ENCODE measurements around the gene IRS1. TPM values are rescaled to one million over a fixed set of nuclear protein-coding genes. Genes with fewer than 3 reads are reported as not detected.
A peak's percentile ranks its signal among the peaks of the same experiment; 100 is the strongest.

Gene IRS1
- total RNA-seq, 1 experiment from 2014 or later, result 5.1 TPM

DNA sequence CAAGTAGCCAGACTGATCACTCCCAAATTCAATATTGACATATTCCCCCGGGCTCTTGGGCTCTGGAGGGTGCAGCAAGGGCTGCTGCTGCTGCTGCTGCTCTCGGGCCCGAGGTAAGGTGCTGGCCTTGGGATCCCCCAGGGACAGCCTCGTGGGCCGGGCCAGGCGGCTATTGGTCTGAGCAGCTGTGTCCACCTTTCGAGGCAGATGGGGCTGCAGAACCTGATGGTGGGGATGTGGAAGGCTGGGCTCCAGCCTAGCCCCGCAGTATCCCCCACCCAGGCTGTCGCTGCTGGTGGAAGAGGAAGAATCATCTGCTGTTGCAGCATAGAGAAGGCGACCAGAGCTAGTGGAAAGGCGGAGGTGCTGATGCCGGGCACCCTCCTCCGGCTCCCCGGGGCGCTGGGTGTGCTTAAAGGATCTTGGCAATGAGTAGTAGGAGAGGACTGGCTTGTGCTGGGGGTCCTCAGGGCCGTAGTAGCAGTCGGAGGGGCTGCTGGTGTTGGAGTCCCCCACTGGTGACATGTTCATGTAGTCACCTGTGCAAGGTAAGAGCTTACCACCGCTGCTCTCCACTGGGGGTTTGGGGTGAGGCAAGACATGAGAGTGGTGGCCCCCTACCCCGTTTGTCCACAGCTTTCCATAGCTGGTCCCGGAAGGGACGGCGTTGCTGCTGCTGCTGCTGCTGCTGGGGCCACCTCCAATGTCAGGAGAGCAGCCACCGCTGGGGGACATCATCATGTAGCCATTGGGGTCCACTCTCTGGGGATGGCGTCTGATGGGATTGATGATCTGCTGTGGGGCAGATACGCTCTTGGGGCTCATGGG is 3.4 kb downstream of the IRS1 start:
- peak; percentile 42 for DNase-seq

GRCh38 chr2:226795281-226796011 is 4.2 kb downstream of the IRS1 start:
- H3K36me3 ChIP-seq, result peaks cover 58% of the 10 kb centered on the region
- no peaks in the 10 kb centered on the region for H3K9me3 ChIP-seq
- H3K27me3 ChIP-seq, result no peaks in the 10 kb centered on the region
- H3K4me3 ChIP-seq, result peak overlapping the region; percentile 83
- peak; percentile 43 for DNase-seq

More for the DNA sequence above, 3.4 kb downstream of the IRS1 start:
- Histone ChIP-seq H3K4me3 (peak overlapping the region; percentile 83), H3K27me3 (no peaks in the 10 kb centered on the region), H3K36me3 (peaks cover 50% of the 10 kb centered on the region), H3K9me3 (no peaks in the 10 kb centered on the region)

- Histone ChIP-seq H3K27me3 (no peaks in the 10 kb centered on the region), H3K4me3 (peak overlapping the region; percentile 83), H3K9me3 (no peaks in the 10 kb centered on the region), H3K36me3 (peaks cover 62% of the 10 kb centered on the region)
- peak; percentile 36 for DNase-seq
Observed at GRCh38 chr2:226794751-226795171, 4.9 kb downstream of the IRS1 start.

- Histone ChIP-seq H3K36me3 (peaks cover 64% of the 10 kb centered on the region), H3K27me3 (no peaks in the 10 kb centered on the region), H3K4me3 (peak overlapping the region; percentile 83), H3K9me3 (no peaks in the 10 kb centered on the region)
- DNase-seq, result no peak
Observed at GRCh38 chr2:226794196-226794661, 5.4 kb downstream of the IRS1 start.

DNA sequence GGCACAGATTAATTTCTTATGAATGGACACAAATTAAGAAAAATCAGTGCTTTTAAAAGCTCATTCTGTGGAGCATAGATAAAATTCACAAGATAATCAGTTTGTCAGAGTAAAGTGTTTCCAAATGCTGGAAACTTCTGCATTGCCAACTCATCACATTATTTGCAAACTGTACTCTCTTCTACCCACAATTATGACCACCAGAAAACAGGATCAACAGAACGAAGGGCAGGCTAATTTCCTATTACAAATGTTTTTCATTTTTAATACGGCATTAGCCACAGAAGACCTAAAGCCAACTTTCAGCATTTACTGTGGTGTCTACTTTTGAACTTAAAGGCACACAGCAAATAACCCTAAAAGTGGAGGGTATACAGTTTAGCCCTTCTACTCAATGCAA is 6.0 kb downstream of the IRS1 start:
- H3K27me3 ChIP-seq, result no peaks in the 10 kb centered on the region
- no peaks in the 10 kb centered on the region for H3K9me3 ChIP-seq
- H3K4me3 ChIP-seq, result peak overlapping the region; percentile 83
- peaks cover 69% of the 10 kb centered on the region for H3K36me3 ChIP-seq
- DNase-seq, result no peak

DNA sequence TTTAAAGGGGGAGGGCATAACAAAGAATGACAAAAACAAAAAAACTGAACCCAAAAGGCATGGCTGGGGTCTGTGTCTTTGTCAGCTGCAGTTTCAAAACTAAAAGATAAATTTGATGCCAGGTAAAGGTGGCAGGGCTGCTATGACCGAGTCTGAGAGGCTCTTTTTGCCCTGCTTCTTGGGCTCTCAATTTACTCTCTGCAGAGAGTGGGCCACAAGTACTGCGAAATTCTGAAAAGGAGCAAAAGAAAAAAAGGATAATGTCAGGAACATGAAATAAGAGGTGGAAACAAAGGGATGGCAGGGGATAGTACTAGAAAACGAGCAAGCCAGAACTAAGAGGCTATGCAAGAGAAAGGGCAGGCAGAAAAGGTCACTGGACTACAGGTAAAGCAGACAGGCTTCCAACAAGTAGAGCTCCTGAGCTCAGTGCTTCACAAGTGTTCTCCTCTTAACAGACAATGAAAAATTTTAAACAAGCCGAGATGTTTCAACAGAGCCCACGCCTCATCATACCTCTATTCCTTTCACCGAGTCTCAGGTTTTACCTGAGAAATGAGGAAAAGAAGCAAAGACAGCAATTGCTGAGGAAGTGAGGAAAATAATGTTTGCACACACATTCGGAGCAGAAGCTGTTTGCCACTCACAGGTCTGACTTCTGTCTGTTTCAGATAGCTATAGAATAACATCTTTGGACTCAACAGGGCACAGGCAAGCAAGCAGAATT is 7.3 kb downstream of the IRS1 start:
- H3K4me3 ChIP-seq, result peak overlapping the region; percentile 83
- peaks cover 71% of the 10 kb centered on the region for H3K36me3 ChIP-seq
- DNase-seq, result no peak
- H3K9me3 ChIP-seq, result no peaks in the 10 kb centered on the region
- H3K27me3 ChIP-seq, result no peaks in the 10 kb centered on the region

- Histone ChIP-seq H3K4me3 (peak overlapping the region; percentile 83), H3K9me3 (no peaks in the 10 kb centered on the region), H3K27me3 (no peaks in the 10 kb centered on the region), H3K36me3 (peaks cover 67% of the 10 kb centered on the region)
- peak; percentile 94 for DNase-seq
Observed at GRCh38 chr2:226791487-226792081, 8.0 kb downstream of the IRS1 start.

DNA sequence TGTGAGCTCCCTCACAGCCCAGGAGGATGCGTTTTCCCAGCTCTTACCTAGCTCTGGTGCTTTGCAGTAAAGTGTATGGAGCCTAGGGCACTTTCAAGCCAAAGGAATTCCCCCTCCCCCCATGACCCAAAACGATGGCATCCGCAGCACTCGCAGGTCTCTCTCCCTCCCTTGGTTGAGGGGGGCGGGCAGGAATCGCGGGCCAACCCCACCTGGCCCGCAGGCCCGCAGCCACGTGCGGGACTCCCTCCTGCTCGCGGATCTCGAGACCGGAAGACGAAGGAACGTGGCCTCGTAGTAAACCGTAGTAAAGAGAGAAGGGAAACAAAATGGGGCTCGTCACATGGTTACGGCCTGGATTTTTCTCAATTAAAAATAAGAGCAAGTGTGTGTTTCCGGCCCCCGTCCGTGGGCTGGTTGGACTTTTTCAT is 8.5 kb downstream of the IRS1 start:
- DNase-seq, result no peak
- Histone ChIP-seq H3K27me3 (no peaks in the 10 kb centered on the region), H3K4me3 (peak overlapping the region; percentile 83), H3K9me3 (no peaks in the 10 kb centered on the region), H3K36me3 (peaks cover 65% of the 10 kb centered on the region)

GRCh38 chr2:226790431-226790830 is 9.2 kb downstream of the IRS1 start:
- Histone ChIP-seq H3K27me3 (no peaks in the 10 kb centered on the region), H3K36me3 (peaks cover 63% of the 10 kb centered on the region), H3K9me3 (no peaks in the 10 kb centered on the region), H3K4me3 (no peak overlapping the region)
- no peak for DNase-seq

DNA sequence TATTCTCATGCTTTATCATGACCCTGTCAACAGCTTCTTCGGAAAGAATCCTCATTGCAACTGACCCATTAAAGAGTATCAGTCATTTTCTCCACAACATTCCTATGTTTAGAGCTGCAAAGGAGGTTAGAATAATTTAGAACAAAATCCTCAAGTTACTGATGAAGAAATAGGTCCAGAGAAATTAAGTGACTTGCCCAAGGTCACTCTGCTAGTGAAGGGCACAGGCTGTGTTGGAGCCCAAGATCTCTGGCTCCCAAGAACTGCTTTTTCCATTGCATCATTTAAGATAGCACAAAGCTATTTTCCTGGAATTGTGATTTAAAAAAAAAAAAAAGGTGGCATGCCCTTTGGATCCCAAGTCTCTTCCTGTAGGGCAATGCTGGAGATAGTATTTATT is 9.6 kb downstream of the IRS1 start:
- no peak for DNase-seq
- Histone ChIP-seq H3K27me3 (no peaks in the 10 kb centered on the region), H3K9me3 (no peaks in the 10 kb centered on the region), H3K4me3 (no peak overlapping the region), H3K36me3 (peaks cover 63% of the 10 kb centered on the region)

GRCh38 chr2:226788881-226789490 is 10.6 kb downstream of the IRS1 start:
- Histone ChIP-seq H3K27me3 (no peaks in the 10 kb centered on the region), H3K9me3 (no peaks in the 10 kb centered on the region), H3K36me3 (peaks cover 60% of the 10 kb centered on the region), H3K4me3 (no peak overlapping the region)
- no peak for DNase-seq

DNA sequence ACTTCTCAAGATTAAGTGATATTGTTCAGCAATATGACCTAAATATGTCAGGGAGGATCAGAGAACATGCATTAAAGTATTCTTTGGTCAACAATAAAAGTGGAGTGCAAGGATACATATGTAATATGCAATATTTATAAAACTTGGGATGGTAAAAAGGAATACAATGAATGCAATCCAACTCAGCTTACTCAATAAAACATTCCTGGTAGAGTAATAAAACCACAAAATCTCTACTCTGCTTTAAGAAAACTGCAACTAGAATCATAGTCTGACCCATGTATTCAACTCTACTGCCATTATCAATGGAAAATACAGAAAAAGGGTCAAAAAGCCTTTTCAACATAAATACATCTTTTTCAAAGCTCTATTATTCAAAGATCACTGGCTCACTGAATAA is 11.6 kb downstream of the IRS1 start:
- H3K9me3 ChIP-seq, result no peaks in the 10 kb centered on the region
- no peaks in the 10 kb centered on the region for H3K27me3 ChIP-seq
- DNase-seq, result no peak
- no peak overlapping the region for H3K4me3 ChIP-seq
- peaks cover 56% of the 10 kb centered on the region for H3K36me3 ChIP-seq

GRCh38 chr2:226783885-226784284 is 15.7 kb downstream of the IRS1 start:
- Histone ChIP-seq H3K36me3 (peaks cover 50% of the 10 kb centered on the region), H3K9me3 (no peaks in the 10 kb centered on the region), H3K4me3 (no peak overlapping the region), H3K27me3 (no peaks in the 10 kb centered on the region)
- no peak for DNase-seq

GRCh38 chr2:226782092-226782713 is 17.4 kb downstream of the IRS1 start:
- peaks cover 43% of the 10 kb centered on the region for H3K36me3 ChIP-seq
- H3K9me3 ChIP-seq, result no peaks in the 10 kb centered on the region
- no peak overlapping the region for H3K4me3 ChIP-seq
- DNase-seq, result no peak
- H3K27me3 ChIP-seq, result no peaks in the 10 kb centered on the region

DNA sequence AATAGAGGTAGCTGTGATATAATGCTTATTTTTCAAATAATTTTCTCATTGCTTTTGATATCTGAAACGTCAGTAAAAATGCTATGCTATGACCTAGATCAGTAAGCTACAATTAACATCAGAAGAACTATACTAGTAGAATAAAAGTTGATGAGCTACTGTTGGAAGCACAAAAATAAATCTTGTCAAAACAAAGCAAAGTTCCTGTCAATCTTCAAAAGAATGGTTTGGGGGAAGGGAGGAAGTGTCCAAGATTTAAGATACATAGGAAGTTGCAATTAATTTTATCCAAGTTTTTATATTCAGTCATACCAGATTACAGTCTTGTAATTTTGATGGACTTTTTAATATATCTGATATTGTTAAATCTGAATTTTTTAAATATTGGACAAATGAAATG is 19.2 kb downstream of the IRS1 start:
- no peaks in the 10 kb centered on the region for H3K27me3 ChIP-seq
- no peak overlapping the region for H3K4me3 ChIP-seq
- H3K9me3 ChIP-seq, result peaks cover 4% of the 10 kb centered on the region
- no peak for DNase-seq
- H3K36me3 ChIP-seq, result peaks cover 52% of the 10 kb centered on the region

- no peak overlapping the region for H3K4me3 ChIP-seq
- peaks cover 14% of the 10 kb centered on the region for H3K9me3 ChIP-seq
- H3K27me3 ChIP-seq, result no peaks in the 10 kb centered on the region
- DNase-seq, result no peak
- peaks cover 58% of the 10 kb centered on the region for H3K36me3 ChIP-seq
Observed at GRCh38 chr2:226777611-226778010, 22.0 kb downstream of the IRS1 start.
